ENCODE data around the gene SELPLG. TPM values are rescaled to one million over a fixed set of nuclear protein-coding genes. Genes with fewer than 3 reads are reported as not detected.

Gene SELPLG
- total RNA-seq, 4 donors from 2014 or later, result 1.3 to 5.6 (median 3.0) TPM

DNA sequence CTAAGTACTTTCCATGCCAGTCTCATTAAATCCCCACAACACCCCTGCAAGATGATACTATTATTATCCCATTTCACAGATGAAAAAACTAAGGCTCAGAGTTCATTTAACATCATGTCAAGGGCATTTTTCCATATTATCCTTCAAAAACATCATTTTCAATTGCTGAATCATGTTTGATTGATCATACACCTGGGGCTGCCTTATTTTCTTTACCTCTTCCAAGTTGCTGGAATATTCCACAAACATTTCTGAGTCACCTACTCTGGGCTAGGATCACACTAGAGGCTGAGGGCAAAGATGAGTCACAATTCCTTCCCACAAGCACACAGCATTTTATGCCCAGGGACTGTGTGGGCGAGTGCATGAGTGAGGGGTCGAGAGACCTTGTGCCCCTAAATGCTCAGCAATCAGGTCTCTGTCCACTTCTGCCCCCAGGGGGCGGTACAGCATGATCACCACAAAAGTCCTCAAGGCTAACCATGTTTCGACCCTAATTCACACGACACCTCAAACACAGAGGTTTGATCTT, 21.7 kb downstream of the SELPLG start:
- WGBS, result 40% methylated on average over 2 of the region's 5 CpGs
- no peaks in the 10 kb centered on the region for H3K9me3 ChIP-seq
- no peaks in the 10 kb centered on the region for H3K36me3 ChIP-seq
- no peak for DNase-seq (ENCODE audit: low spot score in 2 of 2)
- H3K27ac ChIP-seq, result no peak overlapping the region
- H3K4me1 ChIP-seq, result peaks cover 7% of the 10 kb centered on the region
- no peaks in the 10 kb centered on the region for H3K27me3 ChIP-seq
- no peak overlapping the region for H3K4me3 ChIP-seq
- no peak for TF ChIP-seq EP300 (IDR thresholded peaks at IDR 0.05)
- TF ChIP-seq, protein P1, sequence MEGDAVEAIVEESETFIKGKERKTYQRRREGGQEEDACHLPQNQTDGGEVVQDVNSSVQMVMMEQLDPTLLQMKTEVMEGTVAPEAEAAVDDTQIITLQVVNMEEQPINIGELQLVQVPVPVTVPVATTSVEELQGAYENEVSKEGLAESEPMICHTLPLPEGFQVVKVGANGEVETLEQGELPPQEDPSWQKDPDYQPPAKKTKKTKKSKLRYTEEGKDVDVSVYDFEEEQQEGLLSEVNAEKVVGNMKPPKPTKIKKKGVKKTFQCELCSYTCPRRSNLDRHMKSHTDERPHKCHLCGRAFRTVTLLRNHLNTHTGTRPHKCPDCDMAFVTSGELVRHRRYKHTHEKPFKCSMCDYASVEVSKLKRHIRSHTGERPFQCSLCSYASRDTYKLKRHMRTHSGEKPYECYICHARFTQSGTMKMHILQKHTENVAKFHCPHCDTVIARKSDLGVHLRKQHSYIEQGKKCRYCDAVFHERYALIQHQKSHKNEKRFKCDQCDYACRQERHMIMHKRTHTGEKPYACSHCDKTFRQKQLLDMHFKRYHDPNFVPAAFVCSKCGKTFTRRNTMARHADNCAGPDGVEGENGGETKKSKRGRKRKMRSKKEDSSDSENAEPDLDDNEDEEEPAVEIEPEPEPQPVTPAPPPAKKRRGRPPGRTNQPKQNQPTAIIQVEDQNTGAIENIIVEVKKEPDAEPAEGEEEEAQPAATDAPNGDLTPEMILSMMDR (IDR thresholded peaks at IDR 0.05), result peak in 1 of 2 donors; percentile 22

DNA sequence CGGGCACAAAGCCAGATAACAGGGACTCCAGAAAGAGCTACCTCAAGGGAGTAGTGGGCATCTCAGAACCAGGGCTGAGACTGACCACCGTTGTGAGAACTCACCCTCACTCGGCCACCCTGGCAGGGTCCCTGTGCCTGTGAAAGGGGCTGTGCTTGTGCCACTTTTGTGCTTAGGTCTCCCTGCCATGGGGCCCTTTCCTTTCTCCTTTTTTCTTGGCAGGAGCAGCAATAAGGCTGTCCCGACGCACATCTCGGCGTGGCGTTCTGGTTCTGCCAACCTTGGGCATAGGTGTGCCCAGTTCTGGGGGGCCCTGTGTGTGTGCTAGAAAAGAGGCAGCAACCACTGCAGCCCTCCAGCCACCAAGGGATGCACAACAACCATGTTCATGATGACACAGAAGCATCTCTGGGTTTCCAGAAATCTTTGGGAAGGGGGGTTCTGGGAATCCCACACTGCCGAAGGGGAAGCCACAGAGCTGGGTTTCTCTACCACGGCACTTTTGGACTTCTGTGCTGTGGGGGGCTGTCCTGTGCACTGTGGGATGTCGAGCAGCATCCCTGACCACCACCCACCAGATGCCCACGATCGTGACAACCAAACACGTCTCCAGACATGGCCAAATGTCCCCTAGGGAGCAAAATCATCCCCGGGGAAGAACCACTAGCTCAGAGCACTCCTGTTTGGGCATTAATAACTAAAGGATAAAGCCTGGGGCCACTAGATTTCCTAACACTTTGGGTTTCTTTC, 22.7 kb downstream of the SELPLG start:
- 71% methylated on average over 13 of the region's 15 CpGs for WGBS
- no peaks in the 10 kb centered on the region for H3K27me3 ChIP-seq
- no peak overlapping the region for H3K4me3 ChIP-seq
- TF ChIP-seq EP300 (IDR thresholded peaks at IDR 0.05) (no peak), POLR2AphosphoS5 (IDR thresholded peaks at IDR 0.05) (no peak), POLR2A (IDR thresholded peaks at IDR 0.05) (no peak)
- TF ChIP-seq, protein P1 (IDR thresholded peaks at IDR 0.05), result no peak
- peaks cover 7% of the 10 kb centered on the region for H3K4me1 ChIP-seq
- H3K9me3 ChIP-seq, result no peaks in the 10 kb centered on the region
- no peaks in the 10 kb centered on the region for H3K36me3 ChIP-seq
- DNase-seq (ENCODE audit: low spot score in 2 of 2), result no peak
- H3K27ac ChIP-seq, result no peak overlapping the region

DNA sequence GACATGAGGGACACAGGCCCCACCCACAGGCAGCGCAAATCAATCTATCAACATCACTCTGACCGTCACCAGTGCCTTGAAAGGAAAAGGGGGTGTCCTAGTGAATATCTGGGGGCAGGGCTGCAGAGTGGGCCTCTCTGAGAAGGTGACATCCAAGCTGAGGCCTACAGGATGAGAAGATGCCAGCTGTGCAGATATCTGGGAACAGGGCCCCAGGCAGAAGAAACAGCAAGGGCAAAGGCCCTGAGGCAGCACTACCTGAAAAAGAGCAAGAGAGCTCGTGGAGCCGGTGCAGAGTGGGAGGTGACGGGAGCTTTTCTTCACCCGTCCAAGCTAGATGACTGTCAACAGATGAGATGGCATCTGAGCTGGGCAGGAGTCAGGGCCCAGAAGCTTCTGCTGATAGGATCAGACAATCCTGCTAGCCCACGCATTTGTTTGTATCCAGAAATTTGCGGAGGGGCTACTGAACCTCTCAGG, 23.3 kb downstream of the SELPLG start:
- H3K36me3 ChIP-seq, result no peaks in the 10 kb centered on the region
- no peak overlapping the region for H3K27ac ChIP-seq
- no peak for DNase-seq (ENCODE audit: low spot score in 2 of 2)
- no peaks in the 10 kb centered on the region for H3K9me3 ChIP-seq
- peaks cover 7% of the 10 kb centered on the region for H3K4me1 ChIP-seq
- 83% methylated on average over 8 of the region's 8 CpGs for WGBS
- H3K4me3 ChIP-seq, result no peak overlapping the region
- no peak for TF ChIP-seq POLR2AphosphoS5 (IDR thresholded peaks at IDR 0.05)
- H3K27me3 ChIP-seq, result no peaks in the 10 kb centered on the region

DNA sequence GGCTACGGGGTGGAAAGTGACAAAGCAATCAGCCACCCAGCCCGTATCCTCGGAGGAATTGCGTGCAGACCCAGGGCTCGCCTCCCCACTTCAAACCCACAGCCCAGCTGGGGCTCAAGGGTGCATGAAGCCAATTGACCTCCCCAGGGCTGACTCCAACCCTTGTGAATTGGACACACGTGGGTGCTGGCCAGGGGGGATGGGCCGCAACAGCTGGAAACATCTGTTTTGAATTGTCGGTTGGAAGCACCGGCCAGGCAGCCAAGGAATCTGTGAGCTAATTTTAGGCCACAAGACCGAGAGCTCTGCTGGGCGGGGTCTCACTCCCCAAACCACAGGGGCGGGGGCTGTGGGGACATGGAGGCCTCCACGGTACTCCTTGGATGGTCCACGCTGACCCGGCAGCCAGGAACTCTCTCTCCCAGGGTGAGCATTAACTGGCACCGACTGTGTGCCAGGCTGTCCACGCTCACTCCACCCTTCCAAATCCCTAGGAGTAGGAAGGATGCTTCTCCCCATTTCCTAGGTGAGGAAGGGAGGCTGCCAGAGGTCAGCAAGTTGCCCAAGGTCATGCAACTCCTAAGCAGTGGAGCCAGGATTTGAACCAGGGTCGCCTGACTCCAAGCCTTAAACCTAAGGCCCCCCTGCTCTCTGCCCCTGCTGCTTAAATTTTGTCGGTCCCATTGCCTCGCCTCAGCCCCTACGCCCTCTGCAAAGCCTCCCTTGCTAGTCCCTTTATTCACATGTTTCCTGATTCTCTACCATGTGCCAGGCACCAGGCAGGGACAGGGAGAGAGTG, 24.0 kb downstream of the SELPLG start:
- Histone ChIP-seq H3K9me3 (no peaks in the 10 kb centered on the region), H3K4me3 (no peak overlapping the region), H3K27me3 (no peaks in the 10 kb centered on the region), H3K4me1 (peaks cover 7% of the 10 kb centered on the region), H3K36me3 (no peaks in the 10 kb centered on the region), H3K27ac (no peak overlapping the region)
- TF ChIP-seq EP300 (IDR thresholded peaks at IDR 0.05) (no peak), POLR2AphosphoS5 (IDR thresholded peaks at IDR 0.05) (peak in 2 of 3 donors; percentile 21 to 47)
- WGBS, result 50% methylated on average over 21 of the region's 21 CpGs
- peak; percentile 88 to 93 for DNase-seq (ENCODE audit: low spot score in 2 of 2)

DNA sequence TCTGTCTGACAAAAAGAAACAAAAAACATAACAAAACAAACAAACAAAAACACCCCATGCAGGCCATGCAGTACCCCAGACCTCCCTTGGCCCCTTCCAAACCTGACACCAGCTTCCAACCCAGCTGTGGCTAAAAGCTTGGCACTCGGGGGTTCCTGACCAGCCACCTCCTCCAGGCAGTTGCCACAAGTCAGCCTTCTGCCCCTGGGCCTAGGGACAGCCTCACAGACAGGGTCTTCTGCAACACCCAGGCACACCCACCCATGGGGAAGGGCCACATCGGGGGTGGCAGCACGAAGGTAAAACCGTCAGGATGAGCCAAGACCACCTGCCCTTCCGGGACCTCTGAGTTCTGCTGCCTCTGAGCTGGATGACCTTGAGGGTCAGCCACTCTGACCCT, 25.1 kb downstream of the SELPLG start:
- TF ChIP-seq, protein P1 (IDR thresholded peaks at IDR 0.05), result no peak
- TF ChIP-seq POLR2A (IDR thresholded peaks at IDR 0.05) (no peak), EP300 (IDR thresholded peaks at IDR 0.05) (no peak), POLR2AphosphoS5 (IDR thresholded peaks at IDR 0.05) (no peak)
- Histone ChIP-seq H3K9me3 (no peaks in the 10 kb centered on the region), H3K27me3 (no peaks in the 10 kb centered on the region), H3K4me1 (peaks cover 7% of the 10 kb centered on the region), H3K36me3 (no peaks in the 10 kb centered on the region), H3K27ac (no peak overlapping the region), H3K4me3 (no peak overlapping the region)
- WGBS, result 82% methylated on average over 5 of the region's 5 CpGs
- DNase-seq (ENCODE audit: low spot score in 2 of 2), result no peak
